Sigmoid colon (tissue), 4 donors: Measurements from ENCODE around the gene KLHL22.

Experiments used
- CTCF ChIP-seq, 4 experiments: fragments of 450-650 bp in 3 of 4; fragments of 200-600 bp in 1 of 4; IDR thresholded peaks; one replicate each; pipeline ENCODE4 v1.5.1; 2016 to 2019; ENCODE audit warnings: antibody characterized with exemption in 4 of 4, mild to moderate bottlenecking in 3 of 4, moderate library complexity in 2 of 4
- EP300 ChIP-seq, 4 donors: sonication (generic); formaldehyde crosslinking; IDR thresholded peaks; one replicate each; pipeline ENCODE4 v1.6.1; 2017; ENCODE audit warnings: antibody characterized with exemption in 4 of 4
- POLR2A ChIP-seq, 2 donors: fragments of 450-650 bp; IDR thresholded peaks; one replicate each; pipeline ENCODE4 v1.6.1; 2016; ENCODE audit warnings: antibody characterized with exemption in 2 of 2, mild to moderate bottlenecking in 2 of 2, moderate library complexity in 2 of 2

GRCh38 chr22:20403779-20404140 is 91.8 kb downstream of the KLHL22 start:
- TF ChIP-seq CTCF (IDR thresholded peaks at IDR 0.05) (no peak), EP300 (IDR thresholded peaks at IDR 0.05) (no peak), POLR2A (IDR thresholded peaks at IDR 0.05) (no peak)
